LNCAP (cell line): ENCODE measurements around the gene TRIM33.

Source experiments
- CTCF ChIP-seq: fragments of 450-650 bp; IDR thresholded peaks from 2 replicates; pipeline ENCODE4 v1.5.1; 2017; ENCODE audit warnings: mild to moderate bottlenecking

The TRIM33 gene

GRCh38 chr1:114511032-114511785 is at the start of gene TRIM33:
TRIM33 (minus strand) TSS chr1:114511203; CDS start chr1:114511076, 127 bp downstream.
- no peak for TF ChIP-seq CTCF

GRCh38 chr1:114559356-114559755 is 48.4 kb upstream of the TRIM33 start:
- no peak for TF ChIP-seq CTCF

GRCh38 chr1:114558544-114558943 is 47.5 kb upstream of the TRIM33 start:
- peak; percentile 65 for TF ChIP-seq CTCF

GRCh38 chr1:114554577-114554976 is 43.6 kb upstream of the TRIM33 start:
- TF ChIP-seq CTCF, result no peak

GRCh38 chr1:114552106-114552639 is 41.2 kb upstream of the TRIM33 start:
- TF ChIP-seq CTCF, result no peak

- TF ChIP-seq CTCF, result no peak
These were observed 40.4 kb upstream of the TRIM33 start for GRCh38 chr1:114551400-114551799.

GRCh38 chr1:114550336-114550735 is 39.3 kb upstream of the TRIM33 start:
- TF ChIP-seq CTCF, result no peak
